ENCODE results near the gene SCPEP1. TPM values are rescaled to one million over a fixed set of nuclear protein-coding genes. Genes with fewer than 3 reads are reported as not detected.

The SCPEP1 gene
- polyA plus RNA-seq, 1 of the 3 experiments (the other 2 are of a cell fraction), result 99.6 TPM

GRCh38 chr17:56948491-56948890 is 29.4 kb upstream of the SCPEP1 start:
- H2AFZ ChIP-seq (ENCODE audit: low read depth), result no peak overlapping the region
- WGBS (ENCODE audit: low lambda C conversion rate), result 85% methylated on average over 1 of the region's 1 CpG
- H3K9me2 ChIP-seq, result no peaks in the 10 kb centered on the region; the same call in 1 of the 2 replicates
- H3K79me2 ChIP-seq (ENCODE audit: insufficient read depth), result peaks cover 28% of the 10 kb centered on the region; the same call in 1 of the 2 replicates
- CTCF ChIA-PET, result interaction anchor here (1.3 to 1.4 kb wide), 3 partner anchors 9 to 129 kb away, joined by 3 to 7 read pairs (median 5); partner anchors contain the start of gene COIL
- no peak overlapping the region for H3K27ac ChIP-seq (ENCODE audit: low read depth in 2 of 2, low read length in 1 of 2)
- no peaks in the 10 kb centered on the region for H3K9me3 ChIP-seq
- POLR2A ChIA-PET, result no interaction called here
- no peaks in the 10 kb centered on the region for H3F3A ChIP-seq (replicated peaks; ENCODE audit: insufficient read depth)
- H4K20me1 ChIP-seq (ENCODE audit: insufficient read depth), result no peaks in the 10 kb centered on the region
- no peak overlapping the region for H3K4me3 ChIP-seq (ENCODE audit: low read depth in 2 of 2, low read length in 1 of 2)
- TF ChIP-seq RAD21 (IDR thresholded peaks at IDR 0.05; ENCODE audit: low read length) (no peak), POLR2AphosphoS5 (IDR thresholded peaks at IDR 0.05; ENCODE audit: low read depth, low read length) (no peak), MXI1 (IDR thresholded peaks at IDR 0.05; ENCODE audit: low read depth, low read length) (no peak), USF1 (IDR thresholded peaks at IDR 0.05; ENCODE audit: borderline replicate concordance, low read depth) (no peak), EP300 (IDR thresholded peaks at IDR 0.05; ENCODE audit: borderline replicate concordance in 1 of 2, low read depth in 1 of 2, low read length in 1 of 2) (no peak), REST (IDR thresholded peaks at IDR 0.05; ENCODE audit: low read depth, low read length) (no peak), YY1 (IDR thresholded peaks at IDR 0.05; ENCODE audit: low read depth) (no peak), NFIC (IDR thresholded peaks at IDR 0.05; ENCODE audit: borderline replicate concordance) (no peak), FOSL2 (IDR thresholded peaks at IDR 0.05; ENCODE audit: borderline replicate concordance, low read depth) (no peak), GABPA (IDR thresholded peaks at IDR 0.05; ENCODE audit: low read depth) (no peak)
- no peaks in the 10 kb centered on the region for H3K4me1 ChIP-seq (ENCODE audit: control insufficient read depth in 1 of 2, insufficient read depth in 2 of 2, low read depth in 1 of 2, low read length in 1 of 2)
- no peaks in the 10 kb centered on the region for H3K27me3 ChIP-seq (ENCODE audit: insufficient read depth)
- no peak overlapping the region for H3K9ac ChIP-seq
- H3K36me3 ChIP-seq (replicated peaks in 1 of 2; ENCODE audit: control insufficient read depth in 1 of 2, insufficient read depth in 2 of 2, low read length in 1 of 2), result peaks cover 40 to 52% of the 10 kb centered on the region in 2 experiments
- H3K4me2 ChIP-seq, result no peak overlapping the region
- no peak for DNase-seq

- no peaks in the 10 kb centered on the region for H3K27me3 ChIP-seq (ENCODE audit: insufficient read depth)
- H3F3A ChIP-seq (replicated peaks; ENCODE audit: insufficient read depth), result no peaks in the 10 kb centered on the region
- peaks cover 38% of the 10 kb centered on the region; the same call in 1 of the 2 replicates for H3K79me2 ChIP-seq (ENCODE audit: insufficient read depth)
- no peaks in the 10 kb centered on the region; a peak in 1 of 4 replicates for H3K4me1 ChIP-seq (ENCODE audit: control insufficient read depth in 1 of 2, insufficient read depth in 2 of 2, low read depth in 1 of 2, low read length in 1 of 2)
- H3K4me2 ChIP-seq, result no peak overlapping the region
- no peaks in the 10 kb centered on the region; the same call in 1 of the 2 replicates for H3K9me2 ChIP-seq
- 99% methylated on average over 3 of the region's 3 CpGs for WGBS (ENCODE audit: low lambda C conversion rate)
- no peak for DNase-seq
- ChIA-PET POLR2A (no interaction called here), CTCF (interaction anchor here (0.9 to 1.4 kb wide), 4 partner anchors 10 to 130 kb away, joined by 3 to 7 read pairs (median 4); partner anchors contain the start of gene COIL)
- H3K9ac ChIP-seq, result no peak overlapping the region
- H3K4me3 ChIP-seq (ENCODE audit: low read depth in 2 of 2, low read length in 1 of 2), result no peak overlapping the region
- H3K27ac ChIP-seq (ENCODE audit: low read depth in 2 of 2, low read length in 1 of 2), result no peak overlapping the region
- no peaks in the 10 kb centered on the region for H4K20me1 ChIP-seq (ENCODE audit: insufficient read depth)
- TF ChIP-seq YY1 (IDR thresholded peaks at IDR 0.05; ENCODE audit: low read depth) (no peak), IRF3 (IDR thresholded peaks at IDR 0.05; ENCODE audit: low read depth, low read length) (no peak), ELF1 (IDR thresholded peaks at IDR 0.05) (no peak), NFIC (IDR thresholded peaks at IDR 0.05; ENCODE audit: borderline replicate concordance) (no peak), EZH2phosphoT487 (IDR thresholded peaks at IDR 0.05; ENCODE audit: borderline replicate concordance, low read depth) (no peak), USF2 (IDR thresholded peaks at IDR 0.05; ENCODE audit: borderline replicate concordance, low read depth, low read length) (no peak), POLR2AphosphoS5 (IDR thresholded peaks at IDR 0.05; ENCODE audit: low read depth, low read length) (no peak), TEAD4 (IDR thresholded peaks at IDR 0.05; ENCODE audit: borderline replicate concordance, insufficient read depth) (no peak), CTCF (IDR thresholded peaks at IDR 0.05) (no peak), RXRA (IDR thresholded peaks at IDR 0.05; ENCODE audit: borderline replicate concordance, low read depth) (no peak), FOSL2 (IDR thresholded peaks at IDR 0.05; ENCODE audit: borderline replicate concordance, low read depth) (no peak), RAD21 (IDR thresholded peaks at IDR 0.05; ENCODE audit: low read length) (no peak)
- H2AFZ ChIP-seq (ENCODE audit: low read depth), result no peak overlapping the region
- no peaks in the 10 kb centered on the region for H3K9me3 ChIP-seq
- H3K36me3 ChIP-seq (replicated peaks in 1 of 2; ENCODE audit: control insufficient read depth in 1 of 2, insufficient read depth in 2 of 2, low read length in 1 of 2), result peaks cover 32 to 48% of the 10 kb centered on the region in 2 experiments
These were observed 28.3 kb upstream of the SCPEP1 start for GRCh38 chr17:56949595-56949994.
